IMR-90 (cell line): ENCODE data around the gene THAP6. TPM values are rescaled to one million over a fixed set of nuclear protein-coding genes. Genes with fewer than 3 reads are reported as not detected.
A peak's percentile ranks its signal among the peaks of the same experiment; 100 is the strongest.

Experiments used
- ATAC-seq: fragments of 200-7000 bp; cut with Tn5 transposase; 2 replicates; pipeline ENCODE4 v1.9.1; 2020; ENCODE audit warnings: low read depth, mild to moderate bottlenecking, moderate library complexity
- BruUV-seq: library from RNA; stranded (reverse); fragments of 400-500 nt; replicated peaks from 2 replicates; lab custom pipeline; 2021; lab: Mats Ljungman, UMichigan
- CTCF ChIA-PET: fragments of 300-600 bp; formaldehyde crosslinking; extraction: SDS; loops from one replicate; lab custom pipeline; 2021; ENCODE audit warnings: antibody characterized with exemption; lab: Yijun Ruan, JAX
- POLR2A ChIA-PET: fragments of 300-600 bp; sonication (Branson Sonifier 250); formaldehyde crosslinking; loops from one replicate; lab custom pipeline; 2022; ENCODE audit warnings: antibody characterized with exemption; ENCODE audit not compliant: unreplicated experiment; lab: Charles Lee
- DNase-seq: peaks from one replicate; pipeline ENCODE4 v3.0.0; 2013
- H2AFZ ChIP-seq: replicated peaks from 2 replicates; pipeline ENCODE3; 2013; ENCODE audit warnings: low read length, mild to moderate bottlenecking; ENCODE audit not compliant: poor library complexity
- H2AK5ac ChIP-seq: 2 replicates; pipeline ENCODE4 v1.6.1; 2013; ENCODE audit warnings: low read depth, low read length, inconsistent platforms
- H2AK9ac ChIP-seq: replicated peaks from 2 replicates; pipeline ENCODE3; 2013; ENCODE audit warnings: mild to moderate bottlenecking, low read depth, low read length, moderate library complexity; ENCODE audit not compliant: poor library complexity
- H2BK120ac ChIP-seq: 2 replicates; pipeline ENCODE4 v1.6.1; 2013; ENCODE audit warnings: low read depth, low read length, inconsistent platforms
- H2BK15ac ChIP-seq: 3 replicates; pipeline ENCODE4 v1.6.1; 2013; ENCODE audit warnings: low read depth, low read length, inconsistent platforms
- H2BK20ac ChIP-seq: 2 replicates; pipeline ENCODE4 v1.6.1; 2013; ENCODE audit warnings: low read depth, mild to moderate bottlenecking, inconsistent platforms, low read length, moderate library complexity
- H2BK5ac ChIP-seq: 2 replicates; pipeline ENCODE4 v1.6.1; 2013; ENCODE audit warnings: mild to moderate bottlenecking, low read depth, low read length, inconsistent platforms; ENCODE audit not compliant: poor library complexity, severe bottlenecking
- H3K14ac ChIP-seq: replicated peaks from 2 replicates; pipeline ENCODE4 v1.6.1; 2013; ENCODE audit warnings: low read depth, low read length, inconsistent platforms
- H3K18ac ChIP-seq: 2 replicates; pipeline ENCODE4 v1.6.1; 2013; ENCODE audit warnings: low read depth, low read length, control low read depth
- H3K23ac ChIP-seq: 2 replicates; pipeline ENCODE4 v1.6.1; 2013; ENCODE audit warnings: low read depth, low read length, inconsistent platforms
- H3K27ac ChIP-seq: 2 replicates; pipeline ENCODE4 v1.5.1; 2013; ENCODE audit warnings: mild to moderate bottlenecking, control low read depth, low read length; ENCODE audit not compliant: insufficient read depth
- H3K27me3 ChIP-seq: 2 replicates; pipeline ENCODE4 v1.6.1; 2013; ENCODE audit warnings: low read length; ENCODE audit not compliant: control insufficient read depth, insufficient read depth
- H3K36me3 ChIP-seq: 2 replicates; pipeline ENCODE4 v1.6.1; 2013; ENCODE audit warnings: low read length, mixed read lengths; ENCODE audit not compliant: control insufficient read depth, insufficient read depth
- H3K4ac ChIP-seq: 2 replicates; pipeline ENCODE4 v1.6.1; 2013; ENCODE audit warnings: low read depth, low read length, inconsistent platforms
- H3K4me1 ChIP-seq: 2 replicates; pipeline ENCODE4 v1.6.1; 2013; ENCODE audit warnings: low read length, mixed read lengths; ENCODE audit not compliant: control insufficient read depth, insufficient read depth
- H3K4me2 ChIP-seq: 2 replicates; pipeline ENCODE4 v1.6.1; 2013; ENCODE audit warnings: low read depth, mild to moderate bottlenecking, control low read depth, low read length, moderate library complexity
- H3K4me3 ChIP-seq: 2 replicates; pipeline ENCODE4 v1.5.1; 2013; ENCODE audit warnings: low read depth, mild to moderate bottlenecking, control low read depth, low read length, moderate library complexity; ENCODE audit not compliant: insufficient read depth
- H3K56ac ChIP-seq: 2 replicates; pipeline ENCODE4 v1.6.1; 2013; ENCODE audit warnings: low read length, inconsistent platforms; ENCODE audit not compliant: insufficient read depth; ENCODE audit errors: extremely low read depth
- H3K79me1 ChIP-seq, 2 experiments: 2 replicates each; pipeline ENCODE4 v1.6.1; 2013; ENCODE audit warnings: low read length in 2 of 2, inconsistent platforms in 1 of 2, low read depth in 1 of 2
- H3K9ac ChIP-seq: 2 replicates; pipeline ENCODE4 v1.6.1; 2013; ENCODE audit warnings: low read depth, low read length, control low read depth
- H3K9me1 ChIP-seq: 2 replicates; pipeline ENCODE4 v1.6.1; 2013; ENCODE audit warnings: low read length, inconsistent platforms; ENCODE audit not compliant: insufficient read depth
- H3K9me3 ChIP-seq: 2 replicates; pipeline ENCODE4 v1.6.1; 2013; ENCODE audit warnings: low read length; ENCODE audit not compliant: control insufficient read depth, insufficient read depth
- H4K20me1 ChIP-seq: 2 replicates; pipeline ENCODE4 v1.6.1; 2013; ENCODE audit warnings: low read length, inconsistent platforms; ENCODE audit not compliant: insufficient read depth
- H4K5ac ChIP-seq: 2 replicates; pipeline ENCODE4 v1.6.1; 2013; ENCODE audit warnings: mild to moderate bottlenecking, low read depth, low read length, control low read depth
- H4K8ac ChIP-seq, 2 experiments: 2 replicates each; pipeline ENCODE4 v1.6.1; 2013; ENCODE audit warnings: low read depth in 2 of 2, low read length in 2 of 2, control low read depth in 1 of 2, inconsistent platforms in 1 of 2
- H4K91ac ChIP-seq: 2 replicates; pipeline ENCODE4 v1.6.1; 2013; ENCODE audit warnings: low read depth, low read length, inconsistent platforms; ENCODE audit not compliant: insufficient read depth
- BHLHE40 ChIP-seq: fragments of 150-350 bp; IDR thresholded peaks from 2 replicates; pipeline ENCODE4 v1.6.1; 2016; ENCODE audit warnings: mild to moderate bottlenecking, low read depth, low read length
- CEBPB ChIP-seq: IDR thresholded peaks from 2 replicates; pipeline ENCODE4 v1.6.1; 2012; ENCODE audit warnings: low read depth, low read length, improper control_type of control experiment
- CHD1 ChIP-seq: IDR thresholded peaks from 2 replicates; pipeline ENCODE4 v1.6.1; 2012; ENCODE audit warnings: low read depth, low read length, improper control_type of control experiment
- FOS ChIP-seq: fragments of 150-350 bp; IDR thresholded peaks from 2 replicates; pipeline ENCODE4 v1.6.1; 2016; ENCODE audit warnings: low read depth, low read length
- NFE2L2 ChIP-seq: fragments of 150-350 bp; IDR thresholded peaks from 2 replicates; pipeline ENCODE4 v1.6.1; 2016; ENCODE audit warnings: low read depth, mild to moderate bottlenecking, low read length
- RFX5 ChIP-seq: IDR thresholded peaks from 2 replicates; pipeline ENCODE4 v1.8.0; 2012; ENCODE audit warnings: low read depth, mild to moderate bottlenecking, low read length, moderate library complexity
- dilution Hi-C: fragments of 300-500 bp; cut with HindIII; formaldehyde crosslinking; loops from one replicate; pipeline ENCODE4 v1.14.3; 2018; ENCODE audit warnings: low sequenced_read_pairs; ENCODE audit not compliant: unreplicated experiment
- in situ Hi-C: fragments of 300-500 bp; cut with MboI; formaldehyde crosslinking; loops from 3 replicates; pipeline ENCODE4 v1.14.3; 2019; ENCODE audit warnings: low sequenced_read_pairs, inconsistent platforms, mixed read lengths
- intact Hi-C: fragments of 100-400 bp; cut with micrococcal nuclease; formaldehyde crosslinking; loops from 2 replicates; pipeline ENCODE4 v1.10.0; 2022
- polyA plus RNA-seq, 3 experiments: library from polyadenylated mRNA; depleted of rRNA; stranded (reverse); fragments of >200 nt; gene quantifications; 2 replicates each; pipeline ENCODE4 v1.2.3, GENCODE V29; 2012; ENCODE audit warnings: low replicate concordance in 1 of 3
- total RNA-seq: library from RNA; depleted of rRNA; stranded (reverse); fragments of >200 nt; gene quantifications from 2 replicates; pipeline ENCODE4 v1.2.3, GENCODE V29; 2012

THAP6 gene
- total and polyA plus RNA-seq, 2 of the 4 experiments (the other 2 are of a cell fraction), result 6.3 to 7.0 TPM

DNA sequence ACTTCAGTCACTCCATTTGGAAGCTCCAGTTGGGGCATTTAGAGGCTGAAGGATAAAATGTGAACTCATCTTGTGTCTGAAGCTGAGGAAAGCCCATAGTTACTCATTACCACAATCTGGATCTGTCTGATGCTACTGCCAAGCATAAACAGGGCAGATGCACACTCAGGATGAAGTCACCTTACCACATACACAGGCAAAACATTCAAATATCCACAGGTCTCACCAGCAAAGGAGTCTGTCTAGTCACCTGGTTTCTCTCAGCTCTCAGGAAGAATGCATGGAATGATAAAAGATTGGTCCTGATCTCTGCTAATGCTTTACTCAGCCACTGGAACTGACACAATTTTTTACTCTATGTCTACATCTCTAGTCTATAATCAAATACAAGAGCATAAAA is 28.6 kb downstream of the THAP6 start:
- Histone ChIP-seq H3K14ac (no peak overlapping the region), H3K4ac (no peak overlapping the region), H2BK120ac (no peak overlapping the region), H3K18ac (no peak overlapping the region), H3K4me3 (no peak overlapping the region), H3K4me2 (no peak overlapping the region), H3K27me3 (no peaks in the 10 kb centered on the region), H4K20me1 (no peaks in the 10 kb centered on the region), H4K8ac (no peak overlapping the region), H2BK20ac (no peak overlapping the region), H3K36me3 (no peaks in the 10 kb centered on the region), H3K79me1 (no peaks in the 10 kb centered on the region), H3K9ac (no peak overlapping the region), H3K27ac (no peak overlapping the region), H2AFZ (no peak overlapping the region), H4K91ac (no peak overlapping the region), H4K5ac (no peak overlapping the region), H2AK9ac (no peak overlapping the region), H3K9me1 (peaks cover 3% of the 10 kb centered on the region; the same call in 1 of the 2 replicates), H3K56ac (no peak overlapping the region), H3K23ac (no peak overlapping the region), H2BK5ac (no peak overlapping the region), H3K9me3 (peaks cover 2% of the 10 kb centered on the region; the same call in 1 of the 2 replicates), H2BK15ac (no peak overlapping the region), H2AK5ac (no peak overlapping the region), H3K4me1 (no peaks in the 10 kb centered on the region)
- peak; percentile 82 for ATAC-seq
- BruUV-seq, result no TSS peak
- DNase-seq, result peak; percentile 96
- POLR2A ChIA-PET, result no interaction called here
- TF ChIP-seq CHD1, result no peak
- 0 out of 2 replicates have a peak, but pooled peaks have one; percentile 33 for TF ChIP-seq NFE2L2
- TF ChIP-seq FOS, result peak; percentile 86
- peak; percentile 20; the same call in 1 of the 2 replicates for TF ChIP-seq BHLHE40
- TF ChIP-seq RFX5, result peak; percentile 78
- peak; percentile 31; the same call in 1 of the 2 replicates for TF ChIP-seq CEBPB
- dilution Hi-C loops (no loop called here), in situ Hi-C loops (no loop called here), intact Hi-C loops (no loop called here)
- CTCF ChIA-PET, result interaction anchor here (0.7 to 1.0 kb wide), 2 partner anchors 9 to 305 kb away, joined by 3 to 4 read pairs; no protein-coding TSS in a partner anchor
